ENCODE measurements around the gene DKKL1.

The DKKL1 gene

DNA sequence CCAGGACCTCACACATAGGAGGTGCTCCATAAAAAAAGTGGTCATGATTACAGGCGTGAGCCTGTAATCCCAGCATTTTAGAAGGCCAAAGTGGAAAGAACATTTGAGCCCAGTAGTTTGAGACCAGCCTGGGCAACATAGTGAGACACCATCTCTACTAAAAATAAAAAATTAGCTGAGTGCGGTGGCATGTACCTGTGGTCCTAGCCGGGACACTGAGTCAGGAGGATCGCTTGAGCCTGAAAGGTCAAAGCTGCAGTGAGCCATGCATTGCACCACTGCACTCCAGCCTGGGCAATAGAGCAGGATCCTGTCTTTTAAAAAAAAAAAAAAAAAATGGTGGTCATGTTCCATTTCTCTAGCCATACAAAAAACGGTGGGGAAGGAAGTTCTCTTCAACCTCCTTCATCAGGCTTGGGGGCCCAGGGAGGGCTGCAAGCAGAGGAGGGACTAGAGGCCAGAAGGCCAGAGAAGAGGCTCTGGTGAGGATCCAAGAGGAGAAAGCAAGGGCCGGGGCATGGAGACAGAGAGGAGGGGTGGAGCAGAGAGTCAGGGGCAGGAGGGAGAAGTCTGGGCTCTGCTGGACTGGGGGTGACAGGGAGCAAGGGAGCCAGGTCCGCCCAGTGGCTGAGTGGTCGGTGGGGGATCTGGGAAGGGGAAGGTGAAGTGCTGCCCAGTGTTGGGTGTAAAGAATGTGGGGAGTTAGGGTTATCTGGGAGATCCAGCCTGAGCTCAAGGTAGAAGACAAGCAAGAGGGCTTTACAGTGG is 33.2 kb downstream of the DKKL1 start:
- no peak for DNase-seq

DNA sequence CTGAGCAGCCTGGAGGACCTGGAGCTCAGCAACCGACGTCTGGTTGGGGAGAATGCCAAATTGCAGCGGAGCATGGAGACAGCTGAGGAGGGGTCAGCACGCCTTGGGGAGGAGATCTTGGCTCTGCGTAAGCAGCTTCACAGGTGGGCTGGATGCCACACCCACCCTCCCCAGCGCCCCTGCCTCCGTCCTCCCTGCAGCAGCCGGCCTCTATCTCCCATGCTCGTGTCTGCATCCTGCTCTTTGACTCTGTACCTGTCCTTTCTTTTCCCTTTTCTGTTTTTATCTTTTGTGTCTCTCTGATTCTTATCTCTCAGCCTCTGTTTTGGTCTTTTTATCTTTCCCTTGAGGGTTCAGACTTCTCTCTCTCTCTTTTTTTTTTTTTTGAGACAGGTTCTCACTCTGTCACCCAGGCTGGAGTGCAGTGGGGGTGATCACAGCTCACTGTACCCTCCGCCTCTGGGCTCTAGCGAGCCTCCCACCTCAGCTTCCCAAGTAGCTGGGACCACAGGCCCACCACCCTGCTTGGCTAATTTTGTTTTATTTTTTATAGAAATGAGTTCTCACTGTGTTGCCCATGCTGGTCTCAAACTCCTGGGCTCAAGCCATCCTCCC is 34.4 kb downstream of the DKKL1 start:
- no peak for DNase-seq

DNA sequence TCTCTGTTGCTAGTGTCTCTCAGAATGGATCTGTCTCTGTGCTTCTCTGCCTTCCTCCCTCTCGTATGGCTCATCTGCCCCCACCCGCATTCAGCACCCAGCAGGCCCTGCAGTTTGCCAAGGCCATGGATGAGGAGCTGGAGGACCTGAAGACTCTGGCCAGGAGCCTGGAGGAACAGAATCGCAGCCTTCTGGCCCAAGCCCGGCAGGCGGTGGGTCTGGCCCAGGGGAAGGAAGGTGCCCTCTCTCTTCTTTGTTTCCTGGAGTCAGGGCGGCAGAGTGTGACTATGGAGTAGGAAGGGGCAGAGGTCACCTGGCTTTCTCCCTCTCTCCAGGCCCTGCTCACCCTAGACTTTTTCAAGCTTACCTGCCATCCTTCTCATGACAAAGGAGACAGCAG is 35.3 kb downstream of the DKKL1 start:
- DNase-seq, result no peak

DNA sequence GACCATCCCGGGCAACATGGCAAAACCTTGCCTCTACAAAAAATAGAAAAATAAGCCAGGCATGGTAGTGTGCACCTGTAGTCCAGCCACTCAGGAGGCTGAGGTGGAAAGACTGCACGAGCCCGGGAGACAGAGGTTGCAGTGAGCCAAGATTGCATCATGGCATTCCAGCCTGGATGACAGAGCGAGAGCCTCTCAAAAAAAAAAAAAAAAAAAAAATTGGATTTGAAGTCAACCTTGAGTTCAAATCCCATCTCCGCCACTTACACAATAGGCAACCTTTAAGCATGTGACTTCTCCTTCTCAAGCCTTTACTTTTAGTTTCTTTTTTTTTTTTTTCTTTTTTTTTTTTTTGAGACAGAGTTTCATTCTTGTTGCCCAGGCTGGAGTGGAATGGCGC is 36.4 kb downstream of the DKKL1 start:
- no peak for DNase-seq

DNA sequence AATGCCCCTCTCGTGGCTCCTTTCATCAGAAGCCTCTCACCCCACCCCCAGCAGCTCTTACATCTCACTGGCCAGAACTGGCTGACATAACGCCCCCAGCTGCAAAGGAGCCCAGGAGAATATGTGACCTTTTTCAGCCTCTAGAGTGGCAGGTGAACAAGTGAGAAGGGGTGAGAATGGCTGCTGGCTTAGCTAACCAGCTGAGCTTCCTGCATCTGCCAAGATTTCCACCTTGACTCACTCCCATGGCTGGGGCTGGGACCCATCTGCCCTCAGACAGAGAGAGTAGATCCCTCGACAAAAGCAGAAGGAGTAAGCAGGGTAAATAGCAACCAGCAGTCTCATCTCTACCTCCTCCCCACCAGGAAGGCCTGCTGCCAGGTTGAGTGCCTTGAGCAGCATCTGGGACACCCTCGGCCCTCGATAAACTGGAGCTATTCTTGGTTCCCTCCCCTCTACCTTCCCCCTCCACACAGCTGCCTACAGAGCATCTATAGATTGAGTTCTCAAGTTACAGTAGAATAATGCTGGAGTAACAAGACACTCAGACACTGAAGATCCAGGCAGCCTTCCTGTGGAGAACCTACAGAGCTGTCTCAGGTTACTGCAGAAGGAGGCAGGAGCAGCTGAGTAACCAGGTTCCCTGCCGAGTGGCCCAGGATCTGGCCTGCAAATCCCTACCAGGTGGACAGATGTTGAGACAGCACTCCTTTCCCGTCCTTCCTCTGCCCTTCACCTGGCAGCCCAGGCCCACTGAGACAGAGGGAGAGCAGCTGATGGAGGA is 39.9 kb downstream of the DKKL1 start:
- no peak for DNase-seq

DNA sequence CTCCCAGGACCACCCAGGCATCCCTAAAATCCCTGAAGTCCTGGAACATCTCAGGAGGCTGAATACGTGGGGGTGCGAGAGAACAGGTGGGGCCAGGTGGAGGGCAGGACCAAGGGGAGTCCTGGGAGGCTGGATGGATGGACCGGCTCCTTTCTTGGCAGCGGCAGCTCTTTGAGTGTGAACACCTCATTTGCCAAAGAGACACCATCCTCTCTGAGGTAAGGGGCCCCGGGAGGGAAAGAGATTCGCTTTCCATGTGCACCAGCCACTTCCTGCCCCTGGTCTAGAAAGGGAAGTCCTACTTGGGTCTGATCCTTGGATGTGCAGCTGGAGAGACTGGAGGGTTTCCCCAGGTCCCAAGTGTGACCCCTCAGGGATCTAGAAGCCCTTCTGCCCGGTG is 43.4 kb downstream of the DKKL1 start:
- no peak for DNase-seq

DNA sequence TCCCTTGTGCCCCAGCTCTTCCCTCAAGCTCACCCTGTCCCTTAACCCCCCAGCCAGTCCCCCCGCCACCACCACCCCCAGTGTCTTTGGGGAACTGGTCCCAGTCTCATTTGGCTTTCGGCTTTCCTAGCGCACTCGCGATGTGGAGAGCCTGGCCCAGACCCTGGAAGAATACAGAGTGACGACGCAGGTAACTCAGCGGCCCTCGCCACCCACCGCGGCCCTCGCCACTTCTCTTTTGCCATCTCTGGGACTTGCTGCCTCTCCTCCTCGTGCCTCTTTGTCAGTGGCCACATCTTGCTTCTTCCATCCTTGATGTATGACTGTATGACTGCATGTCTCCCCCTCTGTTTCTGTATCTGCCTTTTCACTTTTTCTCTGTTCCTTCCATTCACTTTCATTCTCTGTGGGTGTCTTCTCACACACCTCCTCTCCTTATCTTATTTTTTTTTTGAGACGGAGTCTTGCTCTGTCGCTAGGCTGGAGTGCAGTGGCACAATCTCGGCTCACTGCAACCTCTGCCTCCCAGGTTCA is 43.9 kb downstream of the DKKL1 start:
- no peak for DNase-seq

DNA sequence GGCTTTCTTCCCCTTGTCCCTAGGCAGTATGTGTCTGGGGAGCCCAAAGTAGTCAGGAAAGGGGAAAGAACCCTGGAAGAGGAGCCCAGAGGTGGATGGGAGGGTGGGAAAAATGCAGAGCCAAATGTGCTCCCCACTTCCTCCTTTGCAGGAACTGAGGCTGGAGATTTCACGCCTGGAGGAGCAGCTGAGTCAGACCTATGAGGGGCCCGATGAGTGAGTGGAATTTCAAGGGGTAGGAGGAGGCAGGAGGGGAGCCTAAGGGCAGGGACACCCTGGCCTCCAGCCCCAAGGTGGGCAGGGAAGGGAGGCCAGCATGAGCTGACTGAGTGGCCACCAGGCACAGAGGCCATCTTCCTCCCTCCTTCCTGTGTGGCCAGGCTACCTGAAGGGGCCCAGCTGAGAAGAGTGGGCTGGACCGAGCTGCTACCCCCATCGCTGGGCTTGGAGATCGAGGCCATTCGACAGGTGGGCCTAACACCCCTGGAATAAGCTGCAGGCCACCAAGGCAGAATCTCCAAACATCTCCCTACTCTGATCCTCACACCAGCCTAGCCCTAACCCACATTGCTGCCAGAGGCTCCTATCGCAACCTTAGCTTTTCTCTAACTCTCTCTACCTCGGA is 45.3 kb downstream of the DKKL1 start:
- no peak for DNase-seq

DNA sequence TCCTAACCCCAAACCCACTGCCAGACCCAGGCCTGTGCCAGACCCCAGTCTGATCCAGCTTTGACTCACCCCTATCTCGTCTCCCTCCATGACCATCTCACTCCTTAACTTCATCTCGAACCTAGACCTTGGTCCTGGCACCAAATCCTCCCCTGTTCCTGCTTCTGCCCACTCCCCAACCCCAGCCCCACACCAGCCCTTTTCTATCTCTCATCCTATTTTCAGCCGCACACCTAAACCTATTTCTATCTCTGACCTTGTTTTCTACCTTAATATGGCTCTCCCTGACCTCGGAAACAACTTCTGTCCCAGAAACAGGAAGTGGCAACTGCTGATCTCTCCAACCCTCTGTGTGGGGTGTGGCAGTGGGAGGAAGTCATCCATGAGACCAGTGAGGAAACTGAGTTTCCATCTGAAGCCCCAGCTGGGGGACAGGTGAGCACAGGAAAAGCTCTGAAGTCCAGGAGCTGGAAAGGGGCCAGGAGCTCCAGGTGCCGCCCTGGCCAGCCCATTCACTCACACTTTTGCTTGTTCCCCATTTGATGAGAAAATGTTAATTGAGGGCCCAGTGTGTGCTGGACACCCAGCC is 45.9 kb downstream of the DKKL1 start:
- DNase-seq, result peak; percentile 40

DNA sequence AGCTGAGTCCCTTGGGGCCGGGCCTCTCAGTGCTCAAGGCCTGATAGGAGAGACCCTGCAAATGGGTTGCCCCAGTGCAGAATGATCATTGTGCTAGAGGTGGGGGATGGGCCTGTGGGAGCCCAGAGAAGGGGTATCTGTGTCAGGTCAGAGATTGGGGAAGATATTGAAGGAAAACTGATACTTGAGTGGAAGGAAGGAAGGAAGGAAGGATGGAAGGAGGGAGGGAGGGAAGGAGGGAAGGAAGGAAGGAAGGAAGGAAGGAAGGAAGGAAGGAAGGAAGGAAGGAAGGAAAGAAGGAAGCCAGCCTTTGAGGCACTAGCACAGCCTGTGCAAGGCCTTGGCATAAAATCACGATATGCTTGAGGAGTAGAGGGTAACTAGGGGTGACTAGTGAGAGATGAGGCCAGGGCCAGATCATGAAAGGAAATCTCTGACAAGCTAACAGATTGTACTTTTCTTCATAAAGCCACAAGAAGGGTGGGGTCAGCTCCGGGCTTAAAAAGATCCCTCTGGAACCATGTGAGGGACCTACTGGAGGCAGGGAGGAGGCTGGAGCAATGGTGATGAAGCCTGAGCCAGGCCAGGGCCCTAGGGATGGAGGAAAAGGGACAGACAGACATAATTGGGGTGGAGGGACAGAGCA is 48.1 kb downstream of the DKKL1 start:
- DNase-seq, result no peak

DNA sequence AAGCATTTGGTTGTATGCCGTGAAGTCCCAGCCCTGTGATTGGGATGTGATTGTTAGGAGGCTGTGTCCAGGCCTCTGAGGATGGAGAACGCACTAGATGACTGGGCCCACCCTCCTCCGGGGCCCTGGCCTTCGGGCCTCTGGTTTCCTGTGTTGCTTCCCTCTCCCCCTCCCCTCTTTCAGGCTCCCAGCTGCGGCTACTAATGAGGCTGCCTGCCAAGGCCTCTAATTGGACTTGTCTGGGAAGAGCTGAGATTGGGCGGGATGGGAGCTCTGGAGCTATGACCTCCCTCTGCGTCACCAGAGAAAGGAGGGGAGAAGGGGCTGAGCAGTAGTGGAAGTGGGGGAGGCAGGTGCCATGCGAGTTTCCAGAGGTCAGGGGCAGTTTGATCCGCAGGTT is 49.7 kb downstream of the DKKL1 start:
- no peak for DNase-seq

DNA sequence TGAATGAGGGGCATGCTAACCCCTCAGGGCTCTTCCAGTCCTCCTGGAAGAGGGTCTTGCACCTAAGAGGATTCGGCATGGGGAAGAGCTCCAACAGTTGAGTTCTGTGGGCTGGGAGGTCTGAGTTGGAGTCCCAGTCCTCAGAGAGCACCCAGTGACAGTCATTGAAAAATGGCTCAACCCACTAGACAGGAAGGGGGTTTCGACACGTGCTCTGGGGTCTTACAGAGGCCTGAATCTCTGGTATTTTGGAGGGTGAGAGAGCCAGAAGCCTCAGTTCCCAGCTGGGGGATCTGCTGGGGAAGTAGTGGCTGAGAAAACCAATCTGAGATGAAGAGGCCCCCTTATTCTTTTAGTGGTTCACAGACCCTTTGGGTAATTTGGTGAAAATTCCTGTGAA is 50.6 kb downstream of the DKKL1 start:
- no peak for DNase-seq

DNA sequence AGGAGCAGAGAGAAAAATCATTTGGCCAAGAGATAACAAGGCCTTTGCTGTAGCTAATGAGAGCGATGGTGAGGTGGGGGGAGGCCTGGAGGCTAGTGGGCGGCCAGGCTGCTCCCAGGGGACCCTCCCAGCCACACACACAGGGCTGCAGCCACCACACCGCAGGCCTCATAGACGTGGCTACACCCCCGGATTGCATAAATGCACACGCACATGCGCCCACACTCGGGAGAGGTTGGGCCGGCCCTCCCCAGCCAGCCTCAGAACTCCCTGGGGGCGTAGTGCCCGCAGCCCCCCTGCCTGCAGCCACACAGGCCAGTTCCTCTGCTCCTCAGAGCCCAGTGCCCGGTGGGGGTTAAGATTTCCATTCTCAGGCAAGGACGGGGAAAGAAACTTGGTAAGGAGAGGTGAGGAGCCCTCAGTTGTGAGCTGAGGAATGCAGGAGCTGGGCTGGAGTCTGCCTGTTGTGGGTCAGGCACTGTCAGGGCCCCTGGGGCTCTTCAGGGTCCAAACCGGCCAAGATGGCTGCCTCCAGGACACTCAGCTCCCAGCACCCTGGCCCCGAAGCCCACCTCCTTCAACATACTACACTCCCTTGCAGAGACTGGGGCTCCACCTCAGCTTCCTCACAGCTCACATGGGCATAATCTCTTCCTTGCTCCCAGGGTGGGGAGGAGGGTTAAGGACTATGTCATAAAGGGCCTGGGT is 51.6 kb downstream of the DKKL1 start:
- no peak for DNase-seq

DNA sequence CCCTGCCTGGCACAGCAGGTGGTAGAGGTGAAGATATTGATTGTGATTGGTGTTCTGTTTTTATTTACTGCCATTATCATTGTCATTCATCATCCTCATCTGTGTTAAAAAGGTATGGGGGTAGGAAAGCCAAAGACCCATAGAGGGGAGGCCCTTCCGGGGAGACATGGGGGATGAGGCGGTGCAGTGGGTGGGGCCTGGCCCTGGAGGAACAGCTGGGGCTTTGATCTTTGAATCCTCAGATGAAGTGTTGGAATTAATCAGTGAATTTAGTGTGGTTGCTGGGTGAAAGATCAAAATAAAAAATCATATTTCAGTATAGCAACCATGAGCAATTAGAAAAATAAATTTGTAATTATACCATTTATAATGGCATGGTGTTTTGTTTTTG is 52.1 kb downstream of the DKKL1 start:
- DNase-seq, result no peak

DNA sequence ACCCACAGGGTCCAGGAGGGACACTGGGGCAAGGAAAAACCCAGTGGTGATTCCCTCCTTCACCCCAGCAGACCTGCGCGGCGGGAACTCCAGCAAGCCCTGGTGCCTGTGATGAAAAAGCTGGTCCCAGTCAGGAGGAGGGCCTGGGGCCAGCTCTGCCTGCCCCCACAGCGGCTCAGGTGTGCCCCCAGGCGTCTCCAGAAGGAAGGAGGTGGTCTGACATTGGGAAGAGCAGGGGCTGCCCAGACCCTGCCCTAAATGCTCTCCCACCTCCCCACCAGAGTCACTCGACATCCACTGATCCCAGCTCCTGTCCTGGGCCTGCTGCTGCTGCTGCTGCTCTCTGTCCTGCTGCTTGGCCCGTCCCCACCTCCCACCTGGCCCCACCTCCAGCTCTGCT is 53.4 kb downstream of the DKKL1 start:
- no peak for DNase-seq

DNA sequence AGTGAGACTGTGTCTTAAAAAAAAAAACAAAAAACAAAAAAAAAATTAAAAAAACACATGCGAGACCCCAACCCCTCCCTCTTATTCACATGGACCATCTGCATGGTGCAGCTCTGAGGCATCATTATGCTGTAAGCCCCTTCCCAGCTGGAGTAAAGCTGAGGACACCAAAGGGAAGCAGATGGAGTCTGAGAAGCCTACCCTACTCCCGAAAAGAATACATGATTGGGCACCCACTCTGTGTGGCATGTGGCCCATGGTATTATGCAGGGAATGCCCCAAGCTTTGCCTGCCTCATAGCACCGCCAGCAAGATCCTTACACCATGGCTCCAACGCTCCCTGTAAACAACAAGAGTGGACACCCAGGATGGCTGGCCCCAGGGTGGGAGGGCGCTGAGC is 54.8 kb downstream of the DKKL1 start:
- DNase-seq, result no peak

DNA sequence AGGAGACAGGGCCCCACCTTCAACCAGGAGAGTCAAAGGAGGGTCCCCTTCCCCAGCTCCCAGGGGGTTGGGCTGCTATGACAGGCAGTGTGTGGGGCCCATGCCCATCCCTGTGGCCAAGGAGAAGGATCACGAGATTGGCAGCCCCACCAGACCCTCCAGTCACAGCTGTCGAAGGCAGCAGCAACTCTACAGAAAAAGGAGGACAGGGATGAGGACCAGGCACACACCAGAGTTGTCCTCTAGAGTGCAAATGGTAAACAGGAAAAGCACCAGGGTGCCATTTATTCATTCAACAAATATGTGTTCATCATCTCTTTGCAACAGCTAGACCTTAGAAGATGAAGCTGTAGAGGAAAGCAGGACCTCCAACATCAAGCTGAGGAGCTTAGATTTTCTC is 55.5 kb downstream of the DKKL1 start:
- no peak for DNase-seq

DNA sequence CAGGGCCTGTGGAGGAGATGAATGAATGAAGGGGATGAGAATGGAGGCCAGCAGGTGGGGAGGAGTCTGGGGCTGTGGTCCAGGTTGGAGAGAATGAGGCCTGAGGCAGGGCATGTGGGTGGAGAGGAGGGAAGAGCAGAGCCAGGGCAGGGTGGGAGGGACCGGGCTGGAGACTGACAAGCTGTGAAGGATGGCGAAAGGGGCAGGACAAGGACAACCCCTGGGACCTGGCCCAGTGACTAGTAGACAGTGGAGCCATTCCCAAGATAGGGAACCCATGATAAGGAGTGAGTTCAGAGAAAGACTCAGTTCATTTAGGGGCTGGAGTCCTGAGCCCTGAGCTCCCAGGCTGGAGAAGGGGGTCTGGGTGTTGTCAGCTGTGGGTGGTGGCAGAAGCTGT is 56.5 kb downstream of the DKKL1 start:
- DNase-seq, result no peak

DNA sequence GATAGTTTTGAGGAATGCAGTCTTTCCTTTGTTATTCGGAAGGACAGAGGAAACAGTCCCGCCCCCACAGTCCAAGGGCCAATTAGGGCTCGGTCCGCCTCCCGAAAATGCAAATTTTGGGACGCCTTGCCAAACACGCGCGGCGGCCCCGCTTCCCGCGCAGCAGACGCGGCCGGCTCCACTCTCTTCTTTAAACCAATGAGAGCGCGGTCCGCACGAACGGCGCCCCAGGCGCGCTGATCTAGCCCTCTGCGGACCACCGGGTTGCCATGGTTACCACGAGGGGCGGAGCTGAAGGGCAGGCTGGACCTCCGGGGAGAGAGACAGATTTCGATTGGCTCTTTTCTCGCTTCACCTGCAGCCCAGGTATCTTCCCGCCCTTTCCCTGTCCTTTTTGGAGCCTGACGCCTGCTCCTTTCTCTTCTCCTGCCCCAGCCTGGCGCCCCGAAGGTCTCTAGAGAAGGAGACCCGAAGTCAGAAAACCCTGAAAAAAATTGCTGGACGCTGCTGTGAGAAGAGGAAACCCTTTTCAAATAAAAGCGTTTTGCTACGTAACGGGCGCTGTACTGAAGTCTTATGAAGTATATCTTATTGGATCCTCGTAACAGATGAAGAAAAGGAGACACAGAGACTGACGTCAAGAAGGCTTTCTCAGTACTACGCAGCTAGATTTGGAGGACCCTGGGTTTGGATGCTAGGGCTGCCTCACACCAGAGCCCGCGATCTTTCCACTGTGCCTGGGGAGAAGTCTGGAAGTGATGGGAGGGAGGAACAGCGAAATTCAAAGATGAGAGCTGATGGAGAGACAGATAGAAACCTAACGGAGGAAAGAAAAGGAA is 57.6 kb downstream of the DKKL1 start:
- no peak for DNase-seq

DNA sequence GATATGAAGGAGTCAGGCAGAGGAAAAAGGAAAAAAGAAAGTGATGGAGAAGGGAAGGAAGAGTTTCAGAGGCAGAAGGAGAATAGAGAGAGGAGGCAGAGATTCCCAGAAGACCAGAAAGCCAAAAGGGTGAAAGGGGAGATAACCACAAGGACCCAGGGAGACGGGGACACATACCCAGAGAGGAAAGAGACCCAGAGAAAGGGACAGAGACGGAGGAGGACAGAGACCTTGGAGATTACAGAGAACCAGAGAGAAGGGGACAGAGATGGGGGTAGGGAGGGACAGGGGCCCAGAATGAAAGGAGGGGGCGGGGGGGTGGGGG is 58.2 kb downstream of the DKKL1 start:
- no peak for DNase-seq

All from CD4-positive, alpha-beta T cell treated with Interleukin-4 for 4 hours (primary cell).